Effector CD4-positive, alpha-beta T cell (primary cell): ENCODE measurements around the gene UBE2E2.

Source experiments
- DNase-seq: peaks from one replicate; pipeline ENCODE4 v3.0.0-alpha.2; 2020

Gene UBE2E2

DNA sequence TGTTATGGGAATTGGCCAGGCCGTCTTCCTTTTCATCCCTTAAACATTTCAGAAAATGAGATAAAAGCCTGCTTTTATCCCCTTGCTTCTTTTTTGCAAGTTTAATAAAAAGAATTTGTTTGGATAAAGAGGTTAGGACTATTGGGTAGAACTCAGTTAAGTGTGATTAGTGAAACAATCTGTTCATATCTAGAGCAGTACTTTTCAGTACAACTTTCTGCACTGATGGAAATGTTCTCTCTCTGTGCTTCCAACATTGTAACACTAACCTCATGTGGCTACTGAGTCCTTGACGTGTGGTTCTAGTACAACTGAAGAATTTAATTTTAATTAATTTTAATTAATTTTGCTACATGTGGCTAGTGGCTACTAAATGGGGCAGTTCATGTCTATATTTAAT, 246.9 kb downstream of the UBE2E2 start:
- no peak for DNase-seq

DNA sequence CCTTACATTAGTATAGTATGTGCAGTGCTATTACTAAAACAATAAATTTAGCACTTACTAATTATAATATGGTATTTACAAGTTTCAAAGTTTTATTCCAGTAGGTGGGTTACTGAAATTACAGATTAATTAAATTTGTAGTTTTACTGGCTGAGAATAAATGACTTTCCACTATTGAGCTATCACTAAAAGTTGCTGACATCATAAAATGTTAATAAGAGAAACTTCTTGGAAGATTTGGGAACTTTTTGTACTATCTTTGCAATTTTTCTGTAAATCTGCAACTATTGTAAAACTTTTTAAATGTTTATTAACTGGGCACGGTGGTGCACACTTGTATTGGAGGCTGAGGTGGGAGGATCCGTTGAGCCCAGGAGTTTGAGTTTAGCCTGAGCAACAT, 247.7 kb downstream of the UBE2E2 start:
- DNase-seq = no peak

- DNase-seq = no peak
These were observed 249.3 kb downstream of the UBE2E2 start for GRCh38 chr3:23452408-23452807.

DNA sequence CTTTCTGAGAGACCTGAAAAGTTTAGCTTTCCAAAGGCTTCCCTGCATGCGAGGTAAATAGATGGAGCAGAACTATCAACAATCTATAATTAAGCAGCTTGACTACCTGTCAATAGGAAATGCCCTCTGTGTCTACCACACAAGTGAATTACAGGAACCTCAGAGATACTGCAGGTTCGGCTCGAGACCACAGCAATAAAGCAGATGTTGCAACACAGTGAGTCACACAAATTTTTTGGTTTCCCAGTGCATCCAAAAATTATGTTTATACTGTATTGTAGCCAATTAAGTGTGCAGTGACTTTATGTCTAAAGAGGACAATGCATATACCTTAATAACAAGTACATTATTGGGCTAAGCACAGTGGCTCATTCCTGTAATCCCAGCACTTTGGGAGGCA, 252.0 kb downstream of the UBE2E2 start:
- DNase-seq = no peak

- DNase-seq = no peak
These were observed 252.6 kb downstream of the UBE2E2 start for GRCh38 chr3:23455775-23456174.

GRCh38 chr3:23457697-23458096, 254.6 kb downstream of the UBE2E2 start:
- DNase-seq = no peak

DNA sequence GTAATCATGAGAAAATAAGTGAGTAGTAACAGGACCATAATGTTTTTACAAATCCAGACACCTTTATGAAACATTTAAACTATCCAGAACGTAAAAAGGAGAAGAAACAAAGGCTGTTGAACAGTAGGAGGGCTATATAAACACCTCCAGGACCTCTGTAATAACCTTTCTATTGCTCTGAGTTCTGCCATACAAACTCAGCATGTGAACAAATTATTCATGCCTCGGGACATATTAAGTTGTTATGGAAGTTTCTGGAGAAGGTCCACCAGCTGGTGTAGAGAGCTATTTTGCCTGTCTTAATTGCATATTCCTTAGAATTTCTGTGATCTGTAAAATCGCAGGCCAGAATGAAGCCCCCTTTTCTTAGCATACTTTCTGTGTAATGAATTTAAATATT, 256.3 kb downstream of the UBE2E2 start:
- DNase-seq = no peak

GRCh38 chr3:23459889-23460546, 256.9 kb downstream of the UBE2E2 start:
- DNase-seq = no peak

DNA sequence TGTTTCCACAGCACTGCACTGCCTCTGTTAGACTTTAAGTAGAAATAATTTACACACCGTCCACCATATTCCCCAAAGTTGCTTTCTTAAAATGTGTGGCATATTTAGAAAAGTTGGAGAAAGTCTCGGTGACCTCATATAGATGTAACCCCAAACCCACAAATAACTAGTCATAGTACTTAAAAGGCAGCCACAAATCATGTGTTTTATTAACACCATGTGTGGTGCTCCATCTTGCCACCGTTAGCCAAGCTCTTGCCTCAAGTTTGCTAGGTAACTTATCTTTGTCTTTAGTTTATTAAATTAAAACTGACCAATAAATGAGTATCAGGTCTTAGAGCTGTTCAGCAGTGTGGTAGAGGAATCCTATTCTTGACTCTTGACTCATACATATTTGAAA, 257.9 kb downstream of the UBE2E2 start:
- no peak for DNase-seq

DNA sequence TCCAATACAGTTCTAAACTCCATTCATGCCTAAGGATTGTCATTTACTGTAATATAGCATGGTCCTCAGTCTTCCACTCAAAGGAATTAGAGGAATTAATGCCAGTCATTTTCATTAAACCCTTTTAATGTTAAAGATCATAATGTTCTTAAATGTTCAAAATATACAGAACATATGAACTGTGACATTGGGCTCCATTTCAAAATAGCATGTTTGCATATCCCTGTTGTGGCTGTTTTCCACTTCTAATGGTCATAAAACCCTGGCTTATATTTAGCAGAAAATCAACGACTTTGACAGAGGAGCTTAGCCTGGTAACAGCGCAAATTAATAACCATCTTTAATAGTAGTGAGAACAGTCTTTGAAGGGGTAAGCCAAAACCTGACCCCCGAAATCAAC, 260.7 kb downstream of the UBE2E2 start:
- no peak for DNase-seq

- DNase-seq = no peak
These were observed 262.4 kb downstream of the UBE2E2 start for GRCh38 chr3:23465569-23465968.

- DNase-seq = no peak
These were observed 265.1 kb downstream of the UBE2E2 start for GRCh38 chr3:23468203-23468602.

DNA sequence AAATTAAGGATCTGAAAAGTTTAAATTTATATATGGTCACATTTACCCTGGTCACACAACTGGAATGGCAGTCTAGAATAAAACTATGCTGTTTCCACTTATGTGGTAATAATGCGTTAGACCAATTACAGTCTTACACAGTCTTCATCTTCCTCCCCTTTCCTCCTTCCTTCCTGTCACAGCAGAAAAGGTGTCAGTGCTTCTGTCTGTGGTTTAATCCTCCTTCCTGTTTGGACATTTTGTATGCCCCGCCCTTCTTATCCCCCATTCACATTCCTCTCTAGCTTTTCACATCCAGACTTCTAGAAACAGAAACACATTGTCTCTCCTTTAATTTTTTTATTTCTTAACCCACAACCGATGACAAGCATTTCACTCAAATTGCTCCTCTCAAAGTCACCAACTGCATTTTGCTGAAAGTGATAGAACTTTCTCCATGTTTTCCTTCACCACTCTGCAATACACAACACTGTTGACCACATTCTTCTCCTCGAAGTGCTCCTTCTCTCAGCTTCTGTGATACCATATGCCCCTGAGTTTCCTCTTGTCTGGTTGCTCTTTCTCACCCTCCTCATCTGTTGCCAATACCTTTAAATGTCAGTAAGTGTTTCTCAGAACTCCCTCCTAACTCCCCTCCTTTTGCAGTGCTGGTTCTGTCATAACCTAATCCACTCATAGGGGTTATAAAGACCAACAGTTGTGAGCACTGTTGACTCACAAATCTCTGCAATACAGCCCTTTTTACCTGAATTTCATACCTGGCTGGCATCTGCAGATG, 271.6 kb downstream of the UBE2E2 start:
- DNase-seq = no peak

DNA sequence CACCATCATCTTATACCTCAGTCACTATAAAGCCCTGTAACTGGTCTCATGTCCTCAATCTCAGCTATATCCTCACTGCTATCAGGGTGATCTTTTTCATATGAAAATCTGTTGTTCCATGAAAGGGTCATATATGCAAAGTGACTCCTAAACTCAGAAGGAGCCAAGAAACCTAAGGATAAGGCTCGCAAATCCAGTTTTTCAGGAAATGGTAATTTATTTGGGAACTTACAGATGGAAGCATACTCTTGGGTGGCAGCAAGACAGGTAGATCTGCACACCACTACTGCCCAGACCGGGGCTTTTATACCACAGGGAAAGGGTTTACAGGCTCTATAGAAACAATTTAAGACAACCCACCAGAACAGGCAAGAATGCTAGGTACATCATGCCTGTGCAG, 272.3 kb downstream of the UBE2E2 start:
- DNase-seq = no peak

DNA sequence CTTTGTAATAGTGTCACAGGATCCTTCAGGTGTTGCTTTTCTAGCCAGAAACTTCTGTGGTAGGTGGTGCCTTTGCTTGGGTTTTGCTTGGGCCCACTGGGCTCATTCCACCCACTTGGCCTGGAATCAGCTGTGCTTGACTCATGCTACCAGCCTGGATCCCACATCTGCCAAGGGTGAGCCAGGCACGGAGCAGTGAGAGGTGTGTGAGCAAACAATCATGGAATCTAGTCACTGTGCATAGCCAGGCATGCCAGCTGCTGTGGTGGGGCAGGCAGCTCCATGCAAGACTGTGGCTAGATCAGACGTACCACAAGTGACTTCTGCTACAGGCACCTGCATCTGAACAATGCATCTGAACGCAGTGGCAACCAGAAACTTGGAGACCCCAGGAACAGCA, 275.9 kb downstream of the UBE2E2 start:
- no peak for DNase-seq

DNA sequence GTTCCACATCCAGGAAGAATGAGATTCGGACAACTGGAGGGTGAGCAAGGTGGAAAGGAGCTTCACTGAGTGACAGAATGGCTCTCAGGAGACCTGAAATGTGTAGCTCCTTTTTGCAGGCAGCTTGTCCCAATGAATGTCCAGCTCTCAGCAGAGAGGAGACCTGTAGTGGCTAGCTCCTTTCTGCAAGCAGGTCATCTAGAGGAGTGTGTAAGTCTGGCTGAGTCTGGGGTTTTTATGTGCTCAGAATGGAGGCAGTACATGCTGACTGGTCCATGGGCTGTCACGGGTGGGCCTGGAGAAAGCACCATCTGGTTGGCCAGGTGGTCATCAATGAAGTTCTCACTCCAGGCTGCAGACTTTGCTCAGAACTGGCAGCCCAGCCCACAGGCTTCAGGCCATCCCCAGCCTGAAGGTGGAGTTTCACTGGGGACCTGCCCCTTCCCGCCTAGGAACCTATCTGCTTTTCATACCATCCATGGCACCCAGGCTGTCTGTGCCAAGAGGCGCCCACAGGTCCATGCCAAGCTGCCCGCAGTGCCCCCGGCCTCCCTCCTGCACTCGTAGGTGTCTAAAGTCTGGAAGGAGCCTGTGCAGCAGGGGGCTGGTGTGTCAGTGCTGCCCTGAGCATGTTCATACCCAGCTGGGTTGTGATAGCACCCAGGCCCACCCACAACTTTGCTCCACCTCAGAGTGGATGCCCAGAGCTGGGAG, 276.6 kb downstream of the UBE2E2 start:
- DNase-seq = no peak

DNA sequence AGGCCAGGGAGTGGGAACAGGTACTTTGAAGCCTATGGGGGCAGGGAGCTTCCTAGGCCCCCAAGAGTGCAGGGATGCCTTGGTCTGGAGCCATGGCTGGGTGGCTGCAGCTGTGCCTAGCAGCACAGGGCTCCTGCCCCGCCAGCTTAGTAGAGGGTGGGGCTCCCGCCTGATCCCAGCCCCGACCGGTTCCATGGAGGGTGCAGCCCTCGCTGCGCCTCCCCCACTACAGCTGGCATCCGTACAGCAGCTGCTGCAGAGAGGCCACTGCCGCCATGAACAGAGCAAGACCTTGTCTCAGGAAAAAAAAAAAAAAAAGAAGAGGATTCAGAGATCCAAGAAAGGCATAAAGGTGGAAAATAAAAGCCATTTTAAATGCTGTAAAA, 277.2 kb downstream of the UBE2E2 start:
- DNase-seq = no peak

GRCh38 chr3:23481011-23481615, 278.0 kb downstream of the UBE2E2 start:
- DNase-seq = no peak

GRCh38 chr3:23481616-23482278, 278.6 kb downstream of the UBE2E2 start:
- DNase-seq = no peak

GRCh38 chr3:23484386-23484785, 281.3 kb downstream of the UBE2E2 start:
- DNase-seq = no peak

- no peak for DNase-seq
These were observed 282.8 kb downstream of the UBE2E2 start for GRCh38 chr3:23485922-23486321.

- no peak for DNase-seq
These were observed 283.9 kb downstream of the UBE2E2 start for GRCh38 chr3:23487015-23487414.

GRCh38 chr3:23488618-23489017, 285.5 kb downstream of the UBE2E2 start:
- no peak for DNase-seq
